ENCODE data around the gene VDAC1. TPM values are rescaled to one million over a fixed set of nuclear protein-coding genes. Genes with fewer than 3 reads are reported as not detected.

Gene VDAC1
- total and polyA plus RNA-seq, 10 of the 15 experiments (the other 5 are each of a cell fraction or from before 2014, with no cell fraction given): 245 to 488 (median 349) TPM

GRCh38 chr5:133928587-133929393 is 76.0 kb downstream of the VDAC1 start (continued):
- peak; percentile 84 for TF ChIP-seq ZNF687 (IDR thresholded peaks at IDR 0.05)
- peak; percentile 20; the same call in 1 of the 2 replicates for TF ChIP-seq NFIC (IDR thresholded peaks at IDR 0.05; ENCODE audit: low read depth, low read length)
- peak; percentile 38; the same call in 1 of the 2 replicates for TF ChIP-seq RELB (IDR thresholded peaks at IDR 0.05; ENCODE audit: low read depth)
- peak; percentile 62 for TF ChIP-seq MEF2B (IDR thresholded peaks at IDR 0.05; ENCODE audit: partially characterized antibody, poor library complexity, severe bottlenecking)
- TF ChIP-seq USF1 (IDR thresholded peaks at IDR 0.05; ENCODE audit: borderline replicate concordance, extremely low read length, insufficient read depth, low read depth, low read length): no peak
- 0 out of 2 replicates have a peak, but pooled peaks have one; percentile 23 for TF ChIP-seq RCOR1 (conservative IDR thresholded peaks at IDR 0.05; ENCODE audit: low read depth, low read length)
- TF ChIP-seq MTA3 (IDR thresholded peaks at IDR 0.05; ENCODE audit: borderline replicate concordance, low read length): 0 out of 2 replicates have a peak, but pooled peaks have one; percentile 55
- peak in 1 of 2 experiments; percentile 22; a peak in 2 of 4 replicates for TF ChIP-seq IKZF2 (IDR thresholded peaks at IDR 0.05)
- TF ChIP-seq ZNF592 (IDR thresholded peaks at IDR 0.05): 0 out of 2 replicates have a peak, but pooled peaks have one; percentile 22
- peak; percentile 33; the same call in 1 of the 2 replicates for TF ChIP-seq MTA2 (IDR thresholded peaks at IDR 0.05; ENCODE audit: low read depth)
- TF ChIP-seq SKIL (IDR thresholded peaks at IDR 0.05; ENCODE audit: low read depth, poor library complexity, severe bottlenecking): peak; percentile 63
- no peak for TF ChIP-seq SMC3 (IDR thresholded peaks at IDR 0.05; ENCODE audit: borderline replicate concordance, low read length)
